Retinal pigment epithelial cell (primary cell): ENCODE results near the gene TNRC6C.
A peak's percentile ranks its signal among the peaks of the same experiment; 100 is the strongest.

ENCODE experiments used
- DNase-seq: peaks from one replicate; pipeline ENCODE4 v3.0.0-alpha.2; 2010; ENCODE audit warnings: low read depth
- H3K4me3 ChIP-seq: 2 replicates; pipeline ENCODE4 v1.5.1; 2011; ENCODE audit warnings: mild to moderate bottlenecking, low read length, control low read depth, moderate library complexity
- TF ChIP-seq, protein P1 (sequence below): conservative IDR thresholded peaks from 2 replicates; pipeline ENCODE4 v1.5.1; 2011; ENCODE audit warnings: low read depth, low read length, control low read depth, inconsistent platforms

Gene TNRC6C

DNA sequence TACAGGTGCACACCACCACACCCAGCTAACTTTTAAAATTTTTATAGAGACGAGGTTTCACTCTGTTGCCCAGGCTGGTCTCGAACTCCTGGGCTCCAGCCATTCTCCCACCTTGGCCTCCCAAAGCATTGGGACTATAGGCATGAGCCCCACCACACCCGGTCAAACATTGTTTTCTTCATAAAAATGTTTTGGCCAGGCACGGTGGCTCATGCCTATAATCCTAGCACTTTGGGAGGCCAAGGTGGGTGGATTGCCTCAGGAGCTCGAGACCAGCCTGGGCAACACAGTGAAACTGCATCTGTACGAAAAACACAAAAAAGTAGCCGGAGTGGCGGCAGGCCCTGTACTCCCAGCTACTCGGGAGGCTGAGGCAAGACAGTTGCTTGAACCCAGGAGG, 157.9 kb downstream of the TNRC6C start:
- TF ChIP-seq, protein P1, sequence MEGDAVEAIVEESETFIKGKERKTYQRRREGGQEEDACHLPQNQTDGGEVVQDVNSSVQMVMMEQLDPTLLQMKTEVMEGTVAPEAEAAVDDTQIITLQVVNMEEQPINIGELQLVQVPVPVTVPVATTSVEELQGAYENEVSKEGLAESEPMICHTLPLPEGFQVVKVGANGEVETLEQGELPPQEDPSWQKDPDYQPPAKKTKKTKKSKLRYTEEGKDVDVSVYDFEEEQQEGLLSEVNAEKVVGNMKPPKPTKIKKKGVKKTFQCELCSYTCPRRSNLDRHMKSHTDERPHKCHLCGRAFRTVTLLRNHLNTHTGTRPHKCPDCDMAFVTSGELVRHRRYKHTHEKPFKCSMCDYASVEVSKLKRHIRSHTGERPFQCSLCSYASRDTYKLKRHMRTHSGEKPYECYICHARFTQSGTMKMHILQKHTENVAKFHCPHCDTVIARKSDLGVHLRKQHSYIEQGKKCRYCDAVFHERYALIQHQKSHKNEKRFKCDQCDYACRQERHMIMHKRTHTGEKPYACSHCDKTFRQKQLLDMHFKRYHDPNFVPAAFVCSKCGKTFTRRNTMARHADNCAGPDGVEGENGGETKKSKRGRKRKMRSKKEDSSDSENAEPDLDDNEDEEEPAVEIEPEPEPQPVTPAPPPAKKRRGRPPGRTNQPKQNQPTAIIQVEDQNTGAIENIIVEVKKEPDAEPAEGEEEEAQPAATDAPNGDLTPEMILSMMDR: no peak
- H3K4me3 ChIP-seq: no peak overlapping the region
- DNase-seq: no peak

DNA sequence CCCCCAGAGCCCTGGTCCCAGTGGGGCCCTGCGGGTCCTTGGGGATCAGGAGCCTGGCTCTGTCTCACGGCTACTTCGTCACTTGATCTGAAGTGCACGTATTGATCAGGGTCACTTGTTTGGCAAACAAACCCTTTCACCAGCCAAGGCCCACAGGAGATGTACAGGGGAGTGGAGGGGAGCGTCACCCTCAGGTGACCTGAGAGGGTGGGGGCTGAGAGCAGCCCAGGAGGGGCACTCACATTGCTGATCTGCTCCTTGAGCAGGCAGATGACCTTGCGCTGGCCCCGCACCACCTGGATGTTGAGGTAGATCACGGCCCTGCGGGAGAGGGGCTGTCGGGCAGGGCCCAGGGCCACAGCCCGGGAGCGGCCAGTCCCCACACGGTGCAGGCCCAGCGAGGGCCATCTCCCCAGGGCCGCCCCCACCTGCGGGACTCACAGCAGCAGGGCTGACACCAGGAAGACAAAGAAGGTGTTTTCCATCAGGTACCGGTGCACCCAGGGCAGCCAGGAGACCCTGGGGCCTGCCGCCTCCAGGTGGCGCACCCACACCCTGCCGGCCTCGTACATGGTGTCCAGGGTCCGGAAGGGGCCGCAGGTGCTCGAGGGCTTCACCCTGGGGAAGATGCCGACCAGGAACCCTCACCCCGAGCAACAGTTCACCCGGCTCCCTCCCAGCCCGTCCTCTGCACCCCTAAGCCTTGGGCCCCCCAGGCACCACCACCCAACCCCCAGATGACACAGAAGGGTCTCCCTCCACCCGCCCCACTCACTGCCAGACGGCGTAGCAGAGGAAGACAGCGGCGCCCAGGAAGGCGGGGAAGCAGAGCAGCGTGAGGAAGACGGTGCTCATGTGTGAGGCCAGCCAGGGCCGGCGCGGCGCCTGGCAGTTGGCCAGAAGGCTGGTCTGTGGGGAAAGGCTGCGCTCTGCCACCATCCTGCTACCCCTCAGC, 158.8 kb downstream of the TNRC6C start:
- no peak overlapping the region for H3K4me3 ChIP-seq
- DNase-seq: no peak
- TF ChIP-seq, protein P1: peak; percentile 61

DNA sequence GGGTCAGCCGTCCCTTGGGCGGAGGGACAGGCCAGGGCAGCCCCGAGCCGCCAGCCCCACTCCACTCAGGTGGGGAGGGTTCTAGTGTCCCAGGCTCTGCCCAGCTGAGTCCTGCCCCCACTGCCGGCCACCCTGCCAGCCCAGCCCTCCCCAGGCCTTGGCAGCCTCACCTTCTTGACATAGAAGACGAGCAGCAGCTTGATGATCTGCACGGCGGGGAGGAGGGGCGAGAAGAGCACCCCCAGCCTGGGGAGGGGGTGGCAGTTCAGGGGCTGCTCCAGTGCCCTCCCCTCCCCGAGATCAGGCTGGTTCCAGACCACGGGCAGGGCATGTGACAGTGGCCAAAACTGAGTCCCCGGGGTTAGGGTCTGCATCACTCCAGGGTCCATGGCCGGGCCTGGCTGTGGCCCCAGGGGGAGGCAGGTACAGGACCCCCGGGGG, 160.3 kb downstream of the TNRC6C start:
- no peak overlapping the region for H3K4me3 ChIP-seq
- DNase-seq: no peak
- TF ChIP-seq, protein P1: no peak

DNA sequence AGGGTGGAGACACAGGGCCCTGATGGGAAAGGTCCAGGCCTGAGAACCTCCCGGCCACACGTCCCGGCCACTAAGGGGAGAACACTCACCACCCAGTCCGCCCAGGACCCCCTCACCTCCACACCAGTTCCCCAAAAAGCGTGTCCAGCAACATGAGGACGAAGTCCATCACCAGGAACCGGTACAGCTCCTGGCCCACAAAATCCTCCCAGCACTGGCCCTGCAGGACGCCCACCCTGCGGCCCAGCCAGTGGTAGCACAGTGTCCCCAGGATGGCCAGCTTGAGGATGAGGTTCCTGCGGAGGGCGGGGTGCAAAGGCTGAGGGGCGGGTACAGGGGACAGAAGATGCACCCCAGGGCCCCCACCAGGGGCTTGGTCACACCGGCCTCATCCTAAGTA, 162.0 kb downstream of the TNRC6C start:
- TF ChIP-seq, protein P1: no peak
- no peak overlapping the region for H3K4me3 ChIP-seq
- DNase-seq: no peak

DNA sequence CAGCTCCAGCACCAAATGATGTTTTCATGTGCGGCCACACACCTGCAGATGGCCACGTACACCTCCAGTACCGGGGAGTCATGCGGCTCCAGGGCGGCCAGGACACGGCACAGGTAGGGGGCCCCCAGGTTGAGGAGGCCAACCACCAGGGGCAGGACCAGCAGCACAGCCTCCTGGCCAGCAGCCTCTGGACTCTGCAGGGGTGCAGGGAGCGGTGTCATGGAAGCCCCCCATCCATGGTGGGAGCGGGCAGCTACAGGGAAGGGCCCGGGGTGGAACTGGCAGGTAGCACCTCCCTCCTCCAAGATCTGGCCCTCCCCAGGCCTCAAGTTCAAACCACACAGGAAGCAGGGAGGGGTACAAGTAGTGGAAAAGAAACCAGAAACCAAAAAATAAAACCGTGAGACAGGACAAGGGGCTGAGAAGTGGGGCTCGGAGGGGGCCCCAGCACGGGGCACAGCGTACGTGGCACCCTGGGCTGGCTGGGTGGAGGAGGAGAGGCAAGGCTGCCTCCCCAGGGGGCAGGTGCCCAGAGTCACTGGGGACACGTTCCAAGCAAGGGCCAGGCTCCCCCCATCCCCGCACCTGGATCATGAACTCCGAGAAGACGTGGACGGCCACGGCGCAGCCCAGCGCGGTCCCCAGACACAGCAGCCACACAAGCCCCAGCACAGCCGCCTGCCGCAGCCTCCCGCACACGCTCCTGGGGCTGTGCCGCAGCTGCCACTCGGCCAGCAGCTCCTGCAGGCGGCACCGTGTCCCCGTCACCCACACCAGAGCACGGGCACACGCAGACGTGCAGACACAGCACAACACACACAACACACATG, 162.7 kb downstream of the TNRC6C start:
- TF ChIP-seq, protein P1: no peak
- H3K4me3 ChIP-seq: no peak overlapping the region
- no peak for DNase-seq

DNA sequence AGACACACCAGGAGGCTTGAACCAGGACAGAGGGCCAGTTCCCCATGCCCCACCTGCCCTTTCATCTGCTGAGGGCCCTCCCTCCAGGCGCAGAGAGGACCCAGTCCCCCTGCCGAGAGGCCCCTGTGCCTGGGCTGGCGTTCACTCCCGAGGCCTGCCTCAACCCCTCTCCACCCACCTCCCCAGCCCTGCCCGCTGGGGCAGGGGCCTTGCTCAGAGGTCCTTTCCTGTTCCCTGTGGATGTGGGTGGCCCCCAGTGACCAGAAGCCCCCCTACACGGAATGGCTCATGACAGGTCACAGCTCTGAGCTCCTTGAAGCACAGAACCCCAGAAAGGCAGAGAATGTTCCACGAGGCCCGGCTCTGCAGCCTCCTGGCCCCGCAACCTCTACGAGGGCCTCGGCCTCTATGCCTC, 163.3 kb downstream of the TNRC6C start:
- DNase-seq: no peak
- H3K4me3 ChIP-seq: no peak overlapping the region

More for the DNA sequence above, 163.3 kb downstream of the TNRC6C start:
- TF ChIP-seq, protein P1: no peak
